Fibroblast of pulmonary artery (primary cell): ENCODE measurements around the gene NARS2.

Experiments
- DNase-seq: peaks from one replicate; pipeline ENCODE4 v3.0.0-alpha.2; 2010; ENCODE audit warnings: low read depth
- H3K4me3 ChIP-seq: replicated peaks from 2 replicates; pipeline ENCODE4 v1.5.1; 2011; ENCODE audit warnings: low read depth, mild to moderate bottlenecking, control low read depth, low read length, moderate library complexity
- CTCF ChIP-seq: IDR thresholded peaks from 2 replicates; pipeline ENCODE4 v1.5.1; 2011; ENCODE audit warnings: mild to moderate bottlenecking, control low read depth, low read length, inconsistent platforms; ENCODE audit errors: missing control alignments

The NARS2 gene

GRCh38 chr11:78594814-78595213 lies 20.1 kb upstream of the NARS2 start:
- no peak for DNase-seq
- H3K4me3 ChIP-seq, result no peak overlapping the region
- no peak for TF ChIP-seq CTCF

GRCh38 chr11:78588517-78588916 lies 13.9 kb upstream of the NARS2 start:
- DNase-seq, result no peak
- H3K4me3 ChIP-seq, result no peak overlapping the region
- no peak for TF ChIP-seq CTCF

- no peak for TF ChIP-seq CTCF
- H3K4me3 ChIP-seq, result no peak overlapping the region
- no peak for DNase-seq
Observed at GRCh38 chr11:78587446-78587845, 12.8 kb upstream of the NARS2 start.

GRCh38 chr11:78586452-78587046 lies 11.9 kb upstream of the NARS2 start:
- TF ChIP-seq CTCF, result peak; percentile 58
- peak; percentile 50 for DNase-seq
- H3K4me3 ChIP-seq, result no peak overlapping the region

- DNase-seq, result no peak
- TF ChIP-seq CTCF, result no peak
- H3K4me3 ChIP-seq, result no peak overlapping the region
Observed at GRCh38 chr11:78583889-78584288, 9.2 kb upstream of the NARS2 start.

GRCh38 chr11:78577495-78577894 lies 2.8 kb upstream of the NARS2 start:
- no peak overlapping the region for H3K4me3 ChIP-seq
- DNase-seq, result no peak
- TF ChIP-seq CTCF, result no peak

GRCh38 chr11:78576549-78577097 lies 2.0 kb upstream of the NARS2 start:
- no peak for DNase-seq
- TF ChIP-seq CTCF, result no peak
- H3K4me3 ChIP-seq, result no peak overlapping the region
